Measurements from ENCODE around the gene FKBP8. TPM values are rescaled to one million over a fixed set of nuclear protein-coding genes. Genes with fewer than 3 reads are reported as not detected.

Gene FKBP8
- total RNA-seq, 1 experiment from 2014 or later = 345 TPM

GRCh38 chr19:18557411-18558201, 14.2 kb upstream of the FKBP8 start, which contains the start of gene KXD1 (continued):
- TF ChIP-seq NR2C2 (CRISPR knock-in tag; IDR thresholded peaks at IDR 0.05) (no peak), NFYB (CRISPR knock-in tag; conservative IDR thresholded peaks at IDR 0.05; ENCODE audit: low read depth) (no peak), PREB (CRISPR knock-in tag; IDR thresholded peaks at IDR 0.05; ENCODE audit: borderline replicate concordance) (no peak), TEAD4 (CRISPR knock-in tag; IDR thresholded peaks at IDR 0.05) (no peak), FOXP4 (CRISPR knock-in tag; IDR thresholded peaks at IDR 0.05) (peak; percentile 75; the same call in 1 of the 2 replicates), SOX15 (CRISPR knock-in tag; IDR thresholded peaks at IDR 0.05) (no peak), ZNF232 (CRISPR knock-in tag; IDR thresholded peaks at IDR 0.05) (0 out of 2 replicates have a peak, but pooled peaks have one; percentile 15), RORB (CRISPR knock-in tag; IDR thresholded peaks at IDR 0.05) (no peak), ZNF263 (CRISPR knock-in tag; IDR thresholded peaks at IDR 0.05; ENCODE audit: low read depth) (no peak), FOXK1 (CRISPR knock-in tag; IDR thresholded peaks at IDR 0.05) (peak; percentile 77), ZNF671 (CRISPR knock-in tag; IDR thresholded peaks at IDR 0.05) (no peak), STAT6 (CRISPR knock-in tag; conservative IDR thresholded peaks at IDR 0.05; ENCODE audit: low read depth) (no peak), GTF2I (CRISPR knock-in tag; conservative IDR thresholded peaks at IDR 0.05) (peak; percentile 98), HMGA2 (CRISPR knock-in tag; IDR thresholded peaks at IDR 0.05) (no peak), CTCF (IDR thresholded peaks at IDR 0.05) (no peak), ZNF138 (CRISPR knock-in tag; conservative IDR thresholded peaks at IDR 0.05) (no peak), ARID4B (CRISPR knock-in tag; IDR thresholded peaks at IDR 0.05; ENCODE audit: borderline replicate concordance) (peak; percentile 61; the same call in 1 of the 2 replicates), ZNF532 (CRISPR knock-in tag; IDR thresholded peaks at IDR 0.05; ENCODE audit: borderline replicate concordance) (no peak), ELF4 (CRISPR knock-in tag; IDR thresholded peaks at IDR 0.05; ENCODE audit: low read depth) (no peak), MXD4 (CRISPR knock-in tag; IDR thresholded peaks at IDR 0.05; ENCODE audit: borderline replicate concordance) (no peak)

All from WTC11 (cell line).